K562 (cell line): ENCODE measurements around the gene NEDD1. TPM values are rescaled to one million over a fixed set of nuclear protein-coding genes. Genes with fewer than 3 reads are reported as not detected.

Source experiments
- HNRNPLL ChIP-seq: fragments of 200-400 bp; formaldehyde crosslinking; IDR thresholded peaks from 2 replicates; pipeline ENCODE4 v1.6.1; 2017; ENCODE audit warnings: low read length, low read depth, mild to moderate bottlenecking; ENCODE audit not compliant: poor library complexity, severe bottlenecking
- NFE2 ChIP-seq: IDR thresholded peaks from 2 replicates; pipeline ENCODE4 v1.6.1; 2014; ENCODE audit warnings: antibody characterized with exemption, low read depth
- POLR3A ChIP-seq: IDR thresholded peaks from 2 replicates; pipeline ENCODE4 v1.6.1; 2011; ENCODE audit warnings: borderline replicate concordance, mild to moderate bottlenecking, moderate library complexity; ENCODE audit not compliant: insufficient read length, insufficient read depth; ENCODE audit errors: extremely low read depth
- SIRT6 ChIP-seq: IDR thresholded peaks from one replicate; pipeline ENCODE4 v1.6.1; 2012; ENCODE audit warnings: low read depth, mild to moderate bottlenecking, control low read depth, inconsistent platforms, low read length, moderate library complexity
- SMARCA4 ChIP-seq: fragments of 450-650 bp; IDR thresholded peaks from 2 replicates; pipeline ENCODE4 v1.6.1; 2016
- ZBTB33 ChIP-seq: sonication (generic); formaldehyde crosslinking; IDR thresholded peaks from 2 replicates; pipeline ENCODE4 v1.8.1; 2023; ENCODE audit warnings: mild to moderate bottlenecking, missing genetic modification reagents
- ZMIZ1 ChIP-seq, 2 experiments: fragments of 150-350 bp in 1 of 2; IDR thresholded peaks; 2 replicates each; pipeline ENCODE4 v1.6.1; 2012 to 2016; ENCODE audit warnings: low read depth in 2 of 2, low read length in 2 of 2, mild to moderate bottlenecking in 1 of 2, moderate library complexity in 1 of 2
- ZNF133 ChIP-seq: fragments of 250-450 bp; sonication (Bioruptor Pico); IDR thresholded peaks from 2 replicates; pipeline ENCODE4 v1.4.0; 2020; ENCODE audit warnings: mild to moderate bottlenecking
- ZNF24 ChIP-seq: fragments of 450-650 bp; IDR thresholded peaks from 2 replicates; pipeline ENCODE4 v1.6.1; 2016
- ZNF551 ChIP-seq: fragments of 250-450 bp; sonication (Bioruptor Pico); IDR thresholded peaks from 2 replicates; pipeline ENCODE4 v1.5.0; 2021; ENCODE audit warnings: mild to moderate bottlenecking, moderate library complexity
- polyA plus RNA-seq, 8 experiments: library from polyadenylated mRNA; depleted of rRNA in 4 of 8; stranded (reverse) in 5 of 8; unstranded in 3 of 8; fragments of >200 nt; fragmentation: Nextera tagmentation in 2 of 8; fragmentation: Illumina TruSeq in 1 of 8; extraction: Ambion mirVana in 2 of 8; extraction: Trizol in 1 of 8; gene quantifications; 2 replicates each; pipeline versions ENCODE4 v1.2.1 to v1.2.3, GENCODE V29; 2011 to 2014; ENCODE audit warnings: inconsistent platforms in 1 of 8, missing spikeins in 1 of 8
- total RNA-seq, 7 experiments: library from RNA; depleted of rRNA in 6 of 7; stranded (reverse); fragments of >200 nt in 6 of 7; fragmentation: Illumina TruSeq in 2 of 7; extraction: Trizol in 2 of 7; gene quantifications; 2 replicates each; pipeline versions ENCODE4 v1.2.1 to v1.2.3, GENCODE V29; 2011 to 2021; ENCODE audit warnings: low replicate concordance in 1 of 7
- TF ChIP-seq, protein P1 (sequence below), 3 experiments: fragments of 200-800 bp in 1 of 3; fragments of 250-450 bp in 1 of 3; fragments of 450-650 bp in 1 of 3; sonication (Bioruptor Pico) in 1 of 3; sonication (Bioruptor generic) in 1 of 3; formaldehyde crosslinking in 1 of 3; IDR thresholded peaks; 2 replicates each; pipeline versions ENCODE4 v1.6.1 to v1.8.0; 2016 to 2022; ENCODE audit warnings: mild to moderate bottlenecking in 2 of 3, missing genetic modification characterization in 2 of 3, missing compliant biosample characterization in 1 of 3, moderate library complexity in 1 of 3
- TF ChIP-seq, protein P2 (sequence below), 2 experiments: IDR thresholded peaks in 1 of 2; conservative IDR thresholded peaks in 1 of 2; 2 replicates each; pipeline ENCODE4 v1.6.1; 2016; ENCODE audit warnings: low read depth in 2 of 2, mild to moderate bottlenecking in 1 of 2, missing compliant biosample characterization in 1 of 2, missing genetic modification characterization in 1 of 2, moderate library complexity in 1 of 2
- TF ChIP-seq, protein P3 (sequence below), 2 experiments: fragments of 450-650 bp; conservative IDR thresholded peaks; 2 replicates each; pipeline ENCODE4 v1.6.1; 2017; ENCODE audit warnings: mild to moderate bottlenecking in 2 of 2, moderate library complexity in 2 of 2

The NEDD1 gene
- total and polyA plus RNA-seq, 9 of the 15 experiments (the other 6 are each of a cell fraction or from before 2014, with no cell fraction given) = 7.5 to 29.3 (median 14.8) TPM

GRCh38 chr12:96988919-96989318, 81.9 kb downstream of the NEDD1 start (continued):
- TF ChIP-seq, protein P1, sequence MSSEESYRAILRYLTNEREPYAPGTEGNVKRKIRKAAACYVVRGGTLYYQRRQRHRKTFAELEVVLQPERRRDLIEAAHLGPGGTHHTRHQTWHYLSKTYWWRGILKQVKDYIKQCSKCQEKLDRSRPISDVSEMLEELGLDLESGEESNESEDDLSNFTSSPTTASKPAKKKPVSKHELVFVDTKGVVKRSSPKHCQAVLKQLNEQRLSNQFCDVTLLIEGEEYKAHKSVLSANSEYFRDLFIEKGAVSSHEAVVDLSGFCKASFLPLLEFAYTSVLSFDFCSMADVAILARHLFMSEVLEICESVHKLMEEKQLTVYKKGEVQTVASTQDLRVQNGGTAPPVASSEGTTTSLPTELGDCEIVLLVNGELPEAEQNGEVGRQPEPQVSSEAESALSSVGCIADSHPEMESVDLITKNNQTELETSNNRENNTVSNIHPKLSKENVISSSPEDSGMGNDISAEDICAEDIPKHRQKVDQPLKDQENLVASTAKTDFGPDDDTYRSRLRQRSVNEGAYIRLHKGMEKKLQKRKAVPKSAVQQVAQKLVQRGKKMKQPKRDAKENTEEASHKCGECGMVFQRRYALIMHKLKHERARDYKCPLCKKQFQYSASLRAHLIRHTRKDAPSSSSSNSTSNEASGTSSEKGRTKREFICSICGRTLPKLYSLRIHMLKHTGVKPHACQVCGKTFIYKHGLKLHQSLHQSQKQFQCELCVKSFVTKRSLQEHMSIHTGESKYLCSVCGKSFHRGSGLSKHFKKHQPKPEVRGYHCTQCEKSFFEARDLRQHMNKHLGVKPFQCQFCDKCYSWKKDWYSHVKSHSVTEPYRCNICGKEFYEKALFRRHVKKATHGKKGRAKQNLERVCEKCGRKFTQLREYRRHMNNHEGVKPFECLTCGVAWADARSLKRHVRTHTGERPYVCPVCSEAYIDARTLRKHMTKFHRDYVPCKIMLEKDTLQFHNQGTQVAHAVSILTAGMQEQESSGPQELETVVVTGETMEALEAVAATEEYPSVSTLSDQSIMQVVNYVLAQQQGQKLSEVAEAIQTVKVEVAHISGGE (CRISPR knock-in tag; IDR thresholded peaks at IDR 0.05) = peak in 1 of 3 experiments; percentile 43; a peak in 1 of 6 replicates
- TF ChIP-seq ZNF133 (CRISPR knock-in tag) (no peak), HNRNPLL (no peak), ZMIZ1 (IDR thresholded peaks at IDR 0.05; ENCODE audit: low read depth in 2 of 2, low read length in 2 of 2) (no peak), SIRT6 (no peak), POLR3A (no peak), ZNF24 (no peak), ZBTB33 (no peak), SMARCA4 (peak; percentile 68), NFE2 (0 out of 2 replicates have a peak, but pooled peaks have one; percentile 37), ZNF551 (CRISPR knock-in tag) (no peak)
- TF ChIP-seq, protein P2, sequence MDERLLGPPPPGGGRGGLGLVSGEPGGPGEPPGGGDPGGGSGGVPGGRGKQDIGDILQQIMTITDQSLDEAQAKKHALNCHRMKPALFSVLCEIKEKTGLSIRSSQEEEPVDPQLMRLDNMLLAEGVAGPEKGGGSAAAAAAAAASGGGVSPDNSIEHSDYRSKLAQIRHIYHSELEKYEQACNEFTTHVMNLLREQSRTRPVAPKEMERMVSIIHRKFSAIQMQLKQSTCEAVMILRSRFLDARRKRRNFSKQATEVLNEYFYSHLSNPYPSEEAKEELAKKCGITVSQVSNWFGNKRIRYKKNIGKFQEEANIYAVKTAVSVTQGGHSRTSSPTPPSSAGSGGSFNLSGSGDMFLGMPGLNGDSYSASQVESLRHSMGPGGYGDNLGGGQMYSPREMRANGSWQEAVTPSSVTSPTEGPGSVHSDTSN (CRISPR knock-in tag; IDR thresholded peaks at IDR 0.05; ENCODE audit: low read depth) = no peak
- TF ChIP-seq, protein P2 (tag; conservative IDR thresholded peaks at IDR 0.05; ENCODE audit: low read depth) = no peak
- TF ChIP-seq, protein P3, sequence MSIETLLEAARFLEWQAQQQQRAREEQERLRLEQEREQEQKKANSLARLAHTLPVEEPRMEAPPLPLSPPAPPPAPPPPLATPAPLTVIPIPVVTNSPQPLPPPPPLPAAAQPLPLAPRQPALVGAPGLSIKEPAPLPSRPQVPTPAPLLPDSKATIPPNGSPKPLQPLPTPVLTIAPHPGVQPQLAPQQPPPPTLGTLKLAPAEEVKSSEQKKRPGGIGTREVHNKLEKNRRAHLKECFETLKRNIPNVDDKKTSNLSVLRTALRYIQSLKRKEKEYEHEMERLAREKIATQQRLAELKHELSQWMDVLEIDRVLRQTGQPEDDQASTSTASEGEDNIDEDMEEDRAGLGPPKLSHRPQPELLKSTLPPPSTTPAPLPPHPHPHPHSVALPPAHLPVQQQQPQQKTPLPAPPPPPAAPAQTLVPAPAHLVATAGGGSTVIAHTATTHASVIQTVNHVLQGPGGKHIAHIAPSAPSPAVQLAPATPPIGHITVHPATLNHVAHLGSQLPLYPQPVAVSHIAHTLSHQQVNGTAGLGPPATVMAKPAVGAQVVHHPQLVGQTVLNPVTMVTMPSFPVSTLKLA (conservative IDR thresholded peaks at IDR 0.05) = no peak
